NCI-H128 (cell line): ENCODE measurements around the gene VWA5B1.

Experiments
- DNase-seq: peaks from one replicate; lab custom pipeline; 2025; ENCODE audit not compliant: unreplicated experiment; lab: John Stamatoyannopoulos, UW

Gene VWA5B1

DNA sequence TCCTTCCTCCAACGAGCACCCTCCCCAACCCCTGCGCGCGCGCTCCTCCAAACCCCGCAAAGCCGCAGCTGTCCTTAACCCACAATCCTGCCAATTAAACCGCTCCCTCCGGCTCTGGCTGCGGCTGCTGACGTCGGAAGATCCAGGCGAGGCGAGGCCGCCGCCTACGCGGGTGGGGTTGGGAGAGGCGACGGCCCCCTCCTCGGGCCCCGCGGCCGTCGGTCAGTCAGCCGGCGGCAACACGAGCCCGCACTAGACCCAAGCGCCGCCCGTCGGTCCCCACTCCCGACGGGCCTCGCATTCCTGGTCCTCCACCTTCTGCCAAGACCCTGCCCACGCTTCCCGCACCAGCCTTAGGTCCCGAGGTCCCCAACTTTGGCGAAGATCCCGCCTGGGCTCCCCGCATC is 75.4 kb downstream of the VWA5B1 start:
- DNase-seq, result no peak

- no peak for DNase-seq
Observed at GRCh38 chr1:20366463-20367115, 75.9 kb downstream of the VWA5B1 start.

GRCh38 chr1:20367116-20367585 is 76.5 kb downstream of the VWA5B1 start:
- no peak for DNase-seq

- no peak for DNase-seq
Observed at GRCh38 chr1:20367626-20368025, 77.0 kb downstream of the VWA5B1 start.

GRCh38 chr1:20368866-20369470 is 78.3 kb downstream of the VWA5B1 start:
- no peak for DNase-seq

GRCh38 chr1:20370698-20371097 is 80.0 kb downstream of the VWA5B1 start:
- no peak for DNase-seq

DNA sequence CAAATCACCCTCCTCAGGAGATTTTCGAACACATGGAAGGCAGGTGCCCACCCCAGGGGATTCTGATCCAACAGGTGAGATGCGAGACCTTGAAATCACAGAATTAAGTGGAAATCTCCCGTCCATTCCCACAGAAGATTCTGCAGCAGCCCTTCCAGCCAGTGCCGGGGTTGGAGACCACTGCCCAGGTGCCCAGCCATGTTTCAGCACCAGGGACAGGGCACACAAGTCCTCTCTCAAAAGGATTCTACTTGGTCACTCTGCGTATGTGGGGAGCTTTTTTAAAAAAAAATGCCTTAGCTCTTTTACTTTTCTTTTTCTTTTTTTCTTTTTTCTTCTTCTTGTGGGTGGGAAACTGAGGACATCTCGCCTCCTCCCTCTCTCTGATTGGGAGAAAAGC is 80.7 kb downstream of the VWA5B1 start:
- no peak for DNase-seq

GRCh38 chr1:20371883-20372282 is 81.2 kb downstream of the VWA5B1 start:
- DNase-seq, result no peak

DNA sequence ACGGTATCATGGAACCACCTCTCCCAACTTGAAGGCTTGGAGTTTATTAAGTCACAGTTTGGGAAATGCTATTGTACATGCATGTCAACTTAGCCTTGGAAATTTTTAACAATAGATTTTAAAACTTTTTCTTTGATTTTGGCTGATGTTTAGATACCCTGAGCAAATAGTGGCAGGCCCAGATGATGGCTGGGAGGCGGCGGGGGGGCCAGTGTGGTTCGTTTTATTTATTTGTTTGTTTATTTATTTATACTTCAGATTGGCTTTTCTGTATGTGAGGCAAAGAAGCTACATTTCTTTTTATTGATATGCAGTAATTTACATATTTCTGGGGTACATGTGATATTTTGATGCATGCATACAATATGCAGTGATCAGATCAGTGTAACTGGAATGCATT is 82.0 kb downstream of the VWA5B1 start:
- no peak for DNase-seq

GRCh38 chr1:20373286-20373685 is 82.6 kb downstream of the VWA5B1 start:
- DNase-seq, result no peak

GRCh38 chr1:20373764-20374163 is 83.1 kb downstream of the VWA5B1 start:
- DNase-seq, result no peak

GRCh38 chr1:20375563-20375962 is 84.9 kb downstream of the VWA5B1 start:
- DNase-seq, result no peak

DNA sequence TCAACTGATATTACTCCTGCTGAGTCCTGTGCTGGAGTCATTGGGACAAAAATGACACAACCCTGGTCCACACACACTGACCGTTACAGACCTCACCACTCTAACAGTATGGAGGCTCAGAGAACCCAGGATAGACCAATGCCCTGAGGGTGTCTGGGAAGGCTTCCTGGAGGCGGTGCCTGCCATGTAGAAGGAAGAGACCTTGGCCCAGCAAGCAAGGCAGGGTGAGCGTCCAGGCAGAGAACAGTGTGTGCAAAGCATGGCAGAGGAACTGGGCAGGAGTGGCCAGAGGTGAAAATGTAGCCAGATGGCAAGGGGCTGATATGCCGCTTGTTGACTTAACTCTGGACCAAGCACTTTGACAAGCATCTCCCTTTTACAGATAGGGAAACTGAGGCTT is 85.5 kb downstream of the VWA5B1 start:
- DNase-seq, result no peak

GRCh38 chr1:20376880-20377494 is 86.3 kb downstream of the VWA5B1 start:
- DNase-seq, result no peak

DNA sequence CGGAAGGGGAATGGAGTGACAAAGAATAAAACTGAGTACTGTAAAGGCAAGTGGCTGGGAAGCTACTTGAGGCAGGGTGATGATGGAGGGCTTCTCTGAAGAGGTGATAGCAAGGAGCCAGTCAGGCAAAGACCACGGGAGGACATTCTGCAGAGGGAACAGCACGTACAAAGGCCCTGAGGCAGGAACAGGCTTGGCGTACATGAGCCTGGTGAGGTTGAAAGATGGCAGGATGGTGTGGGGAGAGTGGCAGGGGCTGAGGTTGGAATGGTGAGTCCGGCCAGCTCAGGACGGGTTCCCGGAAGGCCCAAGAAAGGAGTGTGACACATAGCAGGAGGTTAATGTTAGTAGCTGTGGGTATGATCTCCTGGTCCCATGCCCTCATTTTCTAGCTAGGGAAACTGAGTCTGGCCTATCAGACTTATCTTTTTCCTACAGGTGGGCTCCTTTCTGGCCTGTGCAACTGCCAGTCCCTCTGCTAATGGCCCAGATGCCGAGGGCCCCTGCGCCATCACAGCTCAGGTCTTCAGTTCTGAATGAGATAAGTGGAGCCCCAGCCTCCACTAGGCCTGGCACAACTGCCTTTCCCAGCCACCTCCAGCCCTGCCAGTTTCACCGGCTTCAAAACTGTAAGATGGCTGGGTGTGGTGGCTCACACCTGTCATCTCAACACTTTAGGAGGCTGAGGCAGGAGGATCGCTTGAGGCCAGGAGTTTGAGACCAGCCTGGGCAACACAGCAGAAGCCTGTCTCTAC is 87.0 kb downstream of the VWA5B1 start:
- no peak for DNase-seq

DNA sequence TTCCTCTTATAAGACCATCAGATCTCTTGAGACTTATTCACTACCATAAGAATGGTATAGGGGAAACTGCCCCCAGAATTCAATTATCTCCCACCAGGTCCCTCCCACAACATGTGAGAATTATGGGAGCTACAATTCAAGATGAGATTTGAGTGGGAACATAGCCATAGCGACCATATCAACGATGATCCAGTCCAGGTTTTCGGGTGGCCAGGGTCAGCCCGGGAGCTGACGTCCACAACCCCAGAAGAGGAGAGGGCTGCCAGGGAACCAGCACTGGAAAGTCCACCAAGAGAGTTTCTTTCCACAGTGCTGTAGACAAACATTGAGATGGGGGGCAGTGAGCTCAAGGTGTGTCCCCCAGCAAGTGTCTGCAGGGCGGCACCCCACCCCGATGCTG is 88.4 kb downstream of the VWA5B1 start:
- DNase-seq, result no peak

GRCh38 chr1:20380175-20380574 is 89.5 kb downstream of the VWA5B1 start:
- no peak for DNase-seq

DNA sequence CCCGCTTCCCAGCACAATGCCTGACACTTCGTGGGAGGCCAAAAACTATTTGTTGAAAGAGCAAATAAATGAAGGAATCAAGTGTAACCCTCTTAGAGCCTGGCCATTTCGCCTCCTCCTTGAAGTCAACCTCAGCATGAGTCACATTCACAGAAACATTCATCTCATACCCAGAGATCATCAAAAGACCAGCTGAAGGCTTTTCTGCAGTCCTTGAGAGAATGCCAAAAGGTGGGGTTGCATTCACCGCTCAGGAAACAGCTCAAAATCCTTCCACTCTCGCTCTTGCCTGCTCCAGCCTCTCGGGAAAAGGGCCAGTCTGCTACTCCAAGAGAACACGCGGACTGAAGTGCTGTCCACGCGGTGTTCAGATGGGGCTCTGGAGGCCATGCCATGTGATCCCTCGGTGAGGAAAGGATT is 90.0 kb downstream of the VWA5B1 start:
- no peak for DNase-seq

- no peak for DNase-seq
Observed at GRCh38 chr1:20381045-20381641, 90.5 kb downstream of the VWA5B1 start.

DNA sequence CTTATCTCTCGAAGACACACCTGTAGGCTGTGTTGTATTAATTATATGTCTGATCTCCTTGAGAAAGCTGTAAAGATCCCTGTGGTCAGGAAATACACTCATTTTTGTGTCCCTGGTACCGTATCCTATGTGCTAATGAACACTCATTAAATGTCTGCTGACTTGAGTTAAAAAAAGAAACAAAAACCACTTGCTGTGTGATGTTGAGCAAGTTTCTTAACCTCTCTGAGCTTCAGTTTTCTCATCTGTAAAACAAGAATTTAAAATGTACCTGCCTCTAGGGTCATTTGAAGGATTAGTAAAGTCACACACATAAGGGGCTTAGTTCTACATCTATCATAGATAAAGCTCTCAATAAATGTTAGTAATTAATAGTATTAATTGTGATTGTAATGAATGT is 91.3 kb downstream of the VWA5B1 start:
- DNase-seq, result no peak

- no peak for DNase-seq
Observed at GRCh38 chr1:20382711-20383110, 92.0 kb downstream of the VWA5B1 start.
